GM21717 (cell line): ENCODE measurements around the gene CD2AP.

ENCODE experiments used
- ATAC-seq: cut with Tn5 transposase; IDR thresholded peaks from one replicate; pipeline ENCODE4 v1.9.1; 2021; ENCODE audit warnings: mild to moderate bottlenecking, moderate library complexity; ENCODE audit not compliant: unreplicated experiment

CD2AP gene

DNA sequence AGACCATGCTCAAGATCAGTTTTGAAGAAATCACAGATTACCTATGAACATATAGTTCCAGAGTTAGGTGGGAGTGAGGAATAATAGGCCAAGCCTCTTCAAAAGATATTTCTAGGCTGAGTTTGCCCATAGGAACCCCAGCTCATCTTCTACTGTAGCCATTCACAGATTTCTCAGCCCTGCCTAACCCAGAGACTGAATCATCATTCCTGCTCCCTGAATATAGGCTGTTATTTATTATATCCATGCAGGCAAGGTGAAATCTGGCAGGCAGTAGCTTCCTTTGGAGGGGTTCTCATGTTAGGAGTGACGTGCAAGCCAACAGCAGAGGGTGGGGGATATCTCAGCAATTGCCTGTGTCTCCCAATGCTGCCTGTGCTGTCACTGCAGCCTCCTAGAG is 195.2 kb downstream of the CD2AP start:
- ATAC-seq, result no peak

DNA sequence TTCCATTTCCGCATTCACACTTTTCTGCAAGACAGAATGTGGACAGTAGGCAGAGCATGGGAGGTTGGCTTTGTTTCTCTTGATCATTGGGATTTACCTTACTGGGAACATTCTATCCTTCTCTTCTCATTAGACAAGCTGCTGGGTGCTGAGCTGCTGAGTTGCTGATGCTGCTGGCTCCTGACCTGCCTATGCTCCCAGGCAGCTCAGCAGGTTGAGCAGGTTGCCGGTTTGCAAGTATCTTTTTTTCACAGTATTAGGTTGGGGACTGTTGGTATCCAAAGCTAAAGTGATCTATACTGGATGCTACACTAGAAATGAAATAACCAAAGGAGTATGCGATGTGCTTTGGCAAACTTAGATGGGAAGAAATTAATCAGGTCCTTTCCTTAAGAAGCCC is 197.1 kb downstream of the CD2AP start:
- ATAC-seq, result no peak
